Keratinocyte (primary cell): ENCODE results near the gene OR2F2. TPM values are rescaled to one million over a fixed set of nuclear protein-coding genes. Genes with fewer than 3 reads are reported as not detected.

Experiments
- DNase-seq: peaks from one replicate; pipeline ENCODE4 v3.0.0-alpha.2; 2011; ENCODE audit warnings: low read depth, missing footprints, low spot score
- FAIRE-seq: peaks from 2 replicates; lab custom pipeline; 2011; peaks lifted over from hg19 to GRCh38; lab: Jason Lieb, UNC
- H2AFZ ChIP-seq: 2 replicates; pipeline ENCODE4 v1.6.0; 2012; ENCODE audit warnings: low read length, control low read depth, inconsistent platforms; ENCODE audit not compliant: control insufficient read depth
- H3K27ac ChIP-seq: 2 replicates; pipeline ENCODE4 v1.5.1; 2011; ENCODE audit warnings: low read length; ENCODE audit not compliant: control insufficient read depth, insufficient read depth
- H3K27me3 ChIP-seq: 3 replicates; pipeline ENCODE4 v1.6.0; 2011; ENCODE audit warnings: low read length; ENCODE audit not compliant: control insufficient read depth, insufficient read depth; ENCODE audit errors: extremely low read depth
- H3K36me3 ChIP-seq, 2 experiments: 2 replicates in 1 of 2; 3 replicates in 1 of 2; pipeline ENCODE4 v1.5.1; 2011; ENCODE audit warnings: low read length in 2 of 2, mild to moderate bottlenecking in 1 of 2; ENCODE audit not compliant: control insufficient read depth in 2 of 2, insufficient read depth in 2 of 2; ENCODE audit errors: extremely low read depth in 1 of 2
- H3K4me1 ChIP-seq: 3 replicates; pipeline ENCODE4 v1.5.1; 2011; ENCODE audit warnings: low read length; ENCODE audit not compliant: control insufficient read depth, insufficient read depth; ENCODE audit errors: extremely low read depth
- H3K4me2 ChIP-seq: 3 replicates; pipeline ENCODE4 v1.6.0; 2011; ENCODE audit warnings: low read depth, low read length; ENCODE audit not compliant: control insufficient read depth, insufficient read depth; ENCODE audit errors: extremely low read depth
- H3K4me3 ChIP-seq, 3 experiments: fragments of 200-600 bp in 1 of 3; sonication (generic) in 1 of 3; 2 replicates in 2 of 3; 3 replicates in 1 of 3; pipeline ENCODE4 v1.5.1; 2011 to 2016; ENCODE audit warnings: low read length in 3 of 3, mild to moderate bottlenecking in 3 of 3, control low read depth in 2 of 3, inconsistent platforms in 1 of 3, low read depth in 1 of 3, mixed read lengths in 1 of 3, mixed run types in 1 of 3, moderate library complexity in 1 of 3; ENCODE audit not compliant: control insufficient read depth in 2 of 3, insufficient read depth in 2 of 3; ENCODE audit errors: extremely low read depth in 1 of 3
- H3K79me2 ChIP-seq: 2 replicates; pipeline ENCODE4 v1.6.0; 2012; ENCODE audit warnings: low read length; ENCODE audit not compliant: control insufficient read depth, insufficient read depth
- H3K9ac ChIP-seq: 3 replicates; pipeline ENCODE4 v1.6.0; 2011; ENCODE audit warnings: low read length; ENCODE audit not compliant: control insufficient read depth, insufficient read depth; ENCODE audit errors: extremely low read depth
- H3K9me1 ChIP-seq: 3 replicates; pipeline ENCODE4 v1.6.0; 2011; ENCODE audit warnings: low read length; ENCODE audit not compliant: control insufficient read depth, insufficient read depth; ENCODE audit errors: extremely low read depth
- H3K9me3 ChIP-seq: 2 replicates; pipeline ENCODE4 v1.5.1; 2012; ENCODE audit warnings: low read depth, low read length; ENCODE audit not compliant: control insufficient read depth
- H4K20me1 ChIP-seq: 3 replicates; pipeline ENCODE4 v1.6.0; 2011; ENCODE audit warnings: low read length; ENCODE audit not compliant: control insufficient read depth, insufficient read depth; ENCODE audit errors: extremely low read depth
- CTCF ChIP-seq, 3 experiments: IDR thresholded peaks in 1 of 3; conservative IDR thresholded peaks in 1 of 3; optimal IDR thresholded peaks in 1 of 3; 2 replicates in 2 of 3; 3 replicates in 1 of 3; pipeline versions ENCODE3 to v1.5.1; 2011; ENCODE audit warnings: low read length in 3 of 3, mild to moderate bottlenecking in 3 of 3, moderate library complexity in 2 of 3, control low read depth in 1 of 3, inconsistent platforms in 1 of 3; ENCODE audit not compliant: insufficient read depth in 2 of 3; ENCODE audit errors: extremely low read depth in 1 of 3
- EZH2 ChIP-seq: IDR thresholded peaks from one replicate; pipeline ENCODE4 v1.6.1; 2012; ENCODE audit warnings: inconsistent platforms, mild to moderate bottlenecking, low read length, moderate library complexity
- dilution Hi-C: fragments of 300-500 bp; cut with MboI; formaldehyde crosslinking; loops from one replicate; pipeline ENCODE4 v1.7.0; 2020; ENCODE audit warnings: low sequenced_read_pairs; ENCODE audit not compliant: extremely low pct_ligation_motif_present
- polyA plus RNA-seq, 5 experiments: library from polyadenylated mRNA; depleted of rRNA in 3 of 5; stranded (reverse) in 3 of 5; stranded (forward) in 1 of 5; unstranded in 1 of 5; fragments of >200 nt; gene quantifications; 1 replicate in 1 of 5; 2 replicates in 3 of 5; 3 replicates in 1 of 5; pipeline versions ENCODE4 v1.2.1 to v1.2.3, GENCODE V29; 2011 to 2012; ENCODE audit warnings: missing spikeins in 2 of 5, low read depth in 1 of 5, low replicate concordance in 1 of 5

OR2F2 gene
- polyA plus RNA-seq, 1 donor (not counting 4 experiments of a cell fraction or from before 2014, with no cell fraction given) = not detected

- Histone ChIP-seq H3K27ac (no peak overlapping the region), H3K36me3 (no peaks in the 10 kb centered on the region), H3K4me1 (peaks cover under 1% of the 10 kb centered on the region), H3K9me3 (no peaks in the 10 kb centered on the region), H3K4me3 (no peak overlapping the region), H2AFZ (no peak overlapping the region), H3K79me2 (no peaks in the 10 kb centered on the region), H3K27me3 (no peaks in the 10 kb centered on the region), H3K9ac (no peak overlapping the region), H3K4me2 (no peak overlapping the region), H4K20me1 (no peaks in the 10 kb centered on the region), H3K9me1 (no peaks in the 10 kb centered on the region)
- FAIRE-seq (no peak), DNase-seq (no peak)
- TF ChIP-seq EZH2 (no peak), CTCF (optimal IDR thresholded peaks at IDR 0.05 in 1 of 3, IDR thresholded peaks at IDR 0.05 in 1 of 3, conservative IDR thresholded peaks at IDR 0.05 in 1 of 3; ENCODE audit: extremely low read depth in 1 of 3, insufficient read depth in 2 of 3, low read length in 3 of 3) (no peak)
- dilution Hi-C loops = no loop called here
Observed at GRCh38 chr7:143973870-143974416, 38.9 kb downstream of the OR2F2 start.

GRCh38 chr7:143974459-143974858 is 39.4 kb downstream of the OR2F2 start:
- Histone ChIP-seq H3K9me1 (no peaks in the 10 kb centered on the region), H3K27ac (no peak overlapping the region), H3K4me2 (no peak overlapping the region), H3K9me3 (no peaks in the 10 kb centered on the region), H2AFZ (no peak overlapping the region), H3K4me3 (no peak overlapping the region), H3K4me1 (peaks cover 6% of the 10 kb centered on the region), H3K79me2 (no peaks in the 10 kb centered on the region), H3K27me3 (no peaks in the 10 kb centered on the region), H3K36me3 (no peaks in the 10 kb centered on the region), H4K20me1 (no peaks in the 10 kb centered on the region), H3K9ac (no peak overlapping the region)
- FAIRE-seq = no peak
- no peak for DNase-seq
- no peak for TF ChIP-seq CTCF (optimal IDR thresholded peaks at IDR 0.05 in 1 of 3, IDR thresholded peaks at IDR 0.05 in 1 of 3, conservative IDR thresholded peaks at IDR 0.05 in 1 of 3; ENCODE audit: extremely low read depth in 1 of 3, insufficient read depth in 2 of 3, low read length in 3 of 3)
- dilution Hi-C loops = no loop called here
